Fibroblast of skin of right biceps (primary cell): ENCODE data around the gene NFASC.

Experiments
- DNase-seq: peaks from one replicate; pipeline ENCODE4 v3.0.0-alpha.2; 2013

NFASC gene

DNA sequence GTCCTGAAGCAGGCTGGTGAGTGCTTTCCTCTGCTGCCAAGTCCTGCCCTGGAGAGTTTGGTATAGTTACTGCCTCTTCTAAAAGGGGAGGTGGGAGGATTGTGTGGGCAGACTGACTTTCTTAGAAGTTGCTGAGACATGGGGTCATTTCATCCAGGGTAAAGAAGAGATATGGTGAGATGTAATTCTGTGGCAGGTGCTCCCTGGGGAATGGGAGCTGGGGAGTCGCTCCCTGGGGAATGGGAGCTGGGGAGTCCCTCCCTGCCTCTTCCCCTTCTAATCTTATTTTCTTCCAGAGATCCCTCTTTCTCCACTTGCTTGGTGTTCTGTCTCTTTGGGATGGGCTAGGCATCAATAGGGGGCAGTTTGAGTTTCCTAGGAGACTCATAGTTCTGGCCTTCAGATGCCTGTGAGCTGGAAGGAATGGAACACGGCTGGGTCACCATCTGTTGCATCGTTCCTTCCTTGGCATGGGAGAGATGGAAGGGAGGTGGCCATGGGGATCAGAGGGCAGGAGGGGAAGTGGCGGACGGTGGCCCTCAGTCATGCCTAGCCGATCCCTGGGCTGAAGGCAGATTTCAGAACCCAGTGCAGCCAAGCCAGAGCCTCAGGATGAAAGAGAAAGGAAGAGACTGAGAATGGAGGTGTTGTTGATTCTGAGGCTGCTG, 59.0 kb downstream of the NFASC start:
- DNase-seq: no peak

GRCh38 chr1:204930155-204930523, 59.5 kb downstream of the NFASC start:
- no peak for DNase-seq

DNA sequence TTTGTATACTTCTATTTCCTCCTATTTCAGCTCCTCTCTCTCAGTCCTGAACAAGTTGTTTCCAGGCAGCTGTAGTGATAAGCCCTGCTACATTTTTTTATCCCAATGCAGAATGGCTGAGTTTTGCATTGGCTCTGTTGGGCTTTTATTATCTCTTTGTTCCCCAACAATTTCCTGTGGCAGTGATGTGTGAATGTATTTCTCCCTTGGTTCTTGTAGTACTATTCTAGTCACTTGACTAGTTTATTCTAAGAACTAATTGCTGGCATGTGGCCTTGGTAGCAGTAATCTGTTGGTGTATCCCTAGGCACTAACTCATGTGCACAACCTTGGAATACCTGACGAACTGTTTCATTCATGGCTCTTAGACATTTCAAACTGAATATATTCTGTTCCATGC, 60.7 kb downstream of the NFASC start:
- DNase-seq: no peak

DNA sequence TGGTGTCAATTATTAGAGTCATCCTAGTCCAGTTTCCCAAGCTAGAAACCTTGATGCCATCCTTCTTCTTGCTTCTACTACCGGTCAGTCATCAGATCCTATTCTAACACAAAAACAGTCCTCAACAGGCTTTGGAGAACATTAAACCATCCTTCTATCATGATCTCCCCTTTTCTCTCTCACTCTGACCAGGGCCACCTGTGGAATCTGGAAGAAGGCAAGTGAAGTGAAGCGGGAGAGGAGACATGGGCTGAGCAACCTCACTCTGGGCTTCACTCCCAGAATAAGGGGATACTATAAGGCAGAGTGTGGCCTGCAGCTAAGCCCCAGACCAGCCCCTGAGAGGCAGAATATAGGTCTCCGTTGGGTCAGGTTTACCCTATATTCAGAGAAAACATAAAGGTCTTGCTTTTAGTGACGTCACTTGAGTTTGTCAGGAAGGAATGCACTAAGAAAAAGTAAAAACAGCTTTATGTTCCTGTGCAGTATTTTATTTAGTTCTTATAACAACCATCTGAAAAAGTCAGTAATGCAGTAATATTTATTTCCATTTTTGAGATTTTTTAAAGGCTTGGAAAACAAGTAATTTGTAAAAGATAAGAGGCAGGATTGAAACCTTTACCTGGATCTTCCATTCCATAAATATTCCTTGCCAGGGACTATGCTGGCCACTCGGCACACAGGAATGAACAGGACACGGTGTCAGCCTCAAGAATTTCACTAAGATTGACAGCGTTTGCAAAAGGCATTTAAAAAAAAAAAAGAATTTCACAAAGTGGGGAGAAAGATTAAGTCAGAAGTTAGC, 61.3 kb downstream of the NFASC start:
- no peak for DNase-seq

DNA sequence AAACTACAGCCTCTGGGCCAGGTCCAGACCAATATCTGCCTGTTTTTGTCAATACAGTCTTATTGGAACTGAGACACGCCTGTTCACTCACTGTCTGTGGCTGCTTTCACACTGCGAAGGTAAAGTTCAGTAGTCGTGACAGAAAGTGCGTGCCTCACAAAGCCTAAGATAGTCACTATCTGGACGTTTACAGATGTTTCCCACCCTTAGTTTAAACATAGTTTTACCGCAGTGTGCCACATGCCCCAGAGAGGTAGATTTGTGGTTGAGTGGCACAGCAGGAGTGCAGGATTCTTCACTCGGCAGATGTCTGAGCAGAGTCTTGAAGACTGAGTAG, 61.9 kb downstream of the NFASC start:
- no peak for DNase-seq

DNA sequence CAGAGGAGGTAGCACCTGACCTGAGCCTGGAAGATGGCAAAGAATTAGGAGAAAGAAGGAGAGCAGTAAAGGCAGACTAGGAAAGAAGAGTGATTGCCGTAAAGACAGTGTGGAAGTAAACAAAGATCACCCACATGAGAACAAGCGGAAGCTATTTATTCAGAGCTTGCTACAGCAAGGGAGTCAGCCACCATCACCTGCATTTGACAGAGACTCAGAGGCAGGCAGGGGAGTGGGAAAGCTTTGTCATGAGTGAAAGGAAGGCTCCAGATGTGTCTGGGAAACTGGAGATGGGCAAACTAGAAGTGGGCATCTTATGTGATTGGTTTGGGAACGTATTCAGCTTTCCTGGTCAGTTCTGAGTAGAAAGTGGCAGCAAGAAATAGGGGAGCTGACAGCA, 64.5 kb downstream of the NFASC start:
- DNase-seq: no peak

DNA sequence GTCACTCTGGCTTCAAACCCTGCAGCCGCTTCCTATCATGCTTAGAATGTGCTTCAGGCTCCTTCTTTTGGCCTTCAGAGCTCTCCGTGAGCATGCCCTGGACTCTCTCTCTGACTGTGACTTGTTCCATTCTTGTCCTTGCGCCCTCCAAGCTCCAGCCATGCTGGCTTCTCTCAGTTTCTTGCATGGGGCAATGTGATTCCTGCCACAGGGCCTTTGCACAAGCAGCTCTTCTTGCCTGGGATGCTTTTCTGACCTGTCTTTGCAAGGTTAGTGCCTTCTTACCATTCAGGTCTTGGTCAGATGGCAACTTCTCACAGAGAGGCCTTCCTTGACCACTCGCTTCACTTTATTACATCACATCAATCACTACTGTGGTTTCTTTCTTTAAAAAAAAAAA, 66.1 kb downstream of the NFASC start:
- DNase-seq: no peak

- no peak for DNase-seq
Measured at GRCh38 chr1:204937901-204938300, 67.2 kb downstream of the NFASC start.

DNA sequence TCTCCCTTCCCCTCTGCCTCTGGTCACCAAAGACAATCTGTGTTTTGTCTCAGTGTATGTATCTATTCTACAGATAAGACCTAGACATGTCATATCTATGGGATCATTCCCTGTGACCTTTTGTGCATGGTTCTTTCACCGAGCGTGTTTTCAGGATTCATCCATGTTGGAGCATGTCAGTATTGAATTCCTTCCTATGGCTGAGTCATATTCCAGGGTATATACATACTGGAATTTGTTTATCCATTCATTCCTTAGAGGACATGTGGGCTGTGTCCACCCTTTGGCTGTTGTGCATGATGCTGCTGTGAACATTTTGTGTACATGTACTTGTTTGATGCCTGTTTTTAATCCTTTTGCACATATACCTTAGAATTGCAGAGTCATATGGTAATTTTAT, 69.9 kb downstream of the NFASC start:
- peak; percentile 34 for DNase-seq

GRCh38 chr1:204941421-204942338, 71.0 kb downstream of the NFASC start:
- DNase-seq: peak; percentile 56

- DNase-seq: no peak
Measured at GRCh38 chr1:204943495-204943894, 72.8 kb downstream of the NFASC start.

GRCh38 chr1:204944662-204945061, 74.0 kb downstream of the NFASC start:
- DNase-seq: no peak

- no peak for DNase-seq
Measured at GRCh38 chr1:204945565-204945977, 74.9 kb downstream of the NFASC start.

DNA sequence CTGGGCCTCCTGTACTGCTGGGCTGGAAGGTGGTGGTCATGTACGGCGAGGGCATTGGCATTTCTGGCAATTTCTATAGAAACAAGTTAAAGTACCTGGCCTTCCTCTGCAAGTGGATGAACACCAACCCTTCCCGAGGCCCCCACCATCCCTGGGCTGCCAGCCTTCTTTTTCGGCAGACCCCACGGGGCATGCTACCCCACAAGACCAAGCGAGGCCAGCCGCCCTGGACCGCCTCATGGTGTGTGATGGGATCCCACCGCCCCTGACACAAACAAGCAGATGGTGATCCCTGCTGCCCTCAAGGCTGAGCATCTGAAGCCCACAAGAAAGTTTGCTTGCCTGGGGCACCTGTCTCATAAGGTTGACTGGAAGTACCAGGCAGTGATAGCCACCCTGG, 76.0 kb downstream of the NFASC start:
- no peak for DNase-seq

- DNase-seq: no peak
Measured at GRCh38 chr1:204947338-204947737, 76.7 kb downstream of the NFASC start.

DNA sequence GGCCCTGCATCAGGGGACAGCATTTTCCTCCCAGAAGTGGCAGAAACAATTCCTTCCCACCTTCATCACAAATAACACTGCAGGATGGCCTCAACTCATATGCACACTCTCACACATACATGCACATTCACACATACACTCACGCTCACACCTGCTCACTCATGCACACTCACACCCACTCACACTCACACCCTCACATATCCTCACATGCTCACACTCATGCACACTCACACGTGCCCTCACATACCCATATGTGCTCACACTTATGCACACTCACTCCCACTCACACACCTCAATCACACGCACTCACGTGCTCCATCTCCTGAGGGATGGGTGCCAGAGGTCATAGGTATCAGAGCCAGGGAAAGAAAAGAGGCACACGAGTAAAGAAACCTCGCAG, 77.1 kb downstream of the NFASC start:
- no peak for DNase-seq

GRCh38 chr1:204950353-204951001, 79.8 kb downstream of the NFASC start:
- no peak for DNase-seq

GRCh38 chr1:204958317-204959307, 88.0 kb downstream of the NFASC start:
- no peak for DNase-seq

- no peak for DNase-seq
Measured at GRCh38 chr1:204959374-204959773, 88.7 kb downstream of the NFASC start.

GRCh38 chr1:204959836-204960235, 89.2 kb downstream of the NFASC start:
- no peak for DNase-seq

- no peak for DNase-seq
Measured at GRCh38 chr1:204960306-204961125, 89.9 kb downstream of the NFASC start.
